GM12878 (cell line): ENCODE measurements around the gene SAPCD2. TPM values are rescaled to one million over a fixed set of nuclear protein-coding genes. Genes with fewer than 3 reads are reported as not detected.
A peak's percentile ranks its signal among the peaks of the same experiment; 100 is the strongest.

ENCODE experiments used
- ATAC-seq: fragments of 200-7000 bp; cut with Tn5 transposase; 3 replicates; pipeline ENCODE4 v1.9.1; 2020; ENCODE audit warnings: mild to moderate bottlenecking, moderate library complexity
- BruUV-seq: library from RNA; stranded (reverse); fragments of 400-500 nt; replicated peaks from 2 replicates; lab custom pipeline; 2021; lab: Mats Ljungman, UMichigan
- CTCF ChIA-PET: fragments of 300-600 bp; sonication (Branson Sonifier 250); formaldehyde crosslinking; extraction: SDS; loops from one replicate; lab custom pipeline; 2021; ENCODE audit warnings: inconsistent platforms; lab: Yijun Ruan, JAX
- POLR2A ChIA-PET: fragments of 350-600 bp; formaldehyde crosslinking; extraction: SDS; loops from one replicate; lab custom pipeline; 2021; ENCODE audit warnings: inconsistent platforms; lab: Charles Lee
- RAD21 ChIA-PET: fragments of 300-600 bp; sonication (Branson Sonifier 250); formaldehyde crosslinking; loops from one replicate; lab custom pipeline; 2023; ENCODE audit warnings: antibody characterized with exemption; ENCODE audit not compliant: unreplicated experiment; lab: Charles Lee
- SMC1A ChIA-PET: fragments of 300-600 bp; sonication (Branson Sonifier 250); formaldehyde crosslinking; loops from one replicate; lab custom pipeline; 2023; ENCODE audit not compliant: unreplicated experiment, uncharacterized antibody; lab: Charles Lee
- DNase-seq: peaks from one replicate; pipeline ENCODE4 v3.0.0-alpha.2; 2011; ENCODE audit warnings: low read depth, low spot score
- FAIRE-seq: peaks from 3 replicates; lab custom pipeline; 2011; peaks lifted over from hg19 to GRCh38; lab: Jason Lieb, UNC
- H2AFZ ChIP-seq: 2 replicates; pipeline ENCODE4 v1.6.0; 2011; ENCODE audit warnings: low read depth, low read length, control low read depth; ENCODE audit not compliant: control insufficient read depth
- H3K27ac ChIP-seq: 2 replicates; pipeline ENCODE4 v1.5.1; 2011; ENCODE audit warnings: control low read depth; ENCODE audit not compliant: control insufficient read depth, insufficient read depth
- H3K27me3 ChIP-seq, 2 experiments: replicated peaks in 1 of 2; 2 replicates each; pipeline versions ENCODE4 v1.6.0 to v1.6.1; 2011; ENCODE audit warnings: low read length in 1 of 2; ENCODE audit not compliant: control insufficient read depth in 2 of 2, insufficient read depth in 2 of 2
- H3K36me3 ChIP-seq, 2 experiments: 2 replicates each; pipeline ENCODE4 v1.5.1; 2011; ENCODE audit warnings: low read length in 1 of 2; ENCODE audit not compliant: control insufficient read depth in 2 of 2, insufficient read depth in 2 of 2
- H3K4me1 ChIP-seq: 2 replicates; pipeline ENCODE4 v1.6.1; 2011; ENCODE audit warnings: mild to moderate bottlenecking, low read length, moderate library complexity, mixed read lengths; ENCODE audit not compliant: control insufficient read depth, insufficient read depth
- H3K4me2 ChIP-seq: 2 replicates; pipeline ENCODE4 v1.6.0; 2011; ENCODE audit warnings: control low read depth; ENCODE audit not compliant: control insufficient read depth, insufficient read depth
- H3K4me3 ChIP-seq: fragments of 200-600 bp; sonication (generic); 2 replicates; pipeline ENCODE4 v1.5.1; 2016
- H3K79me2 ChIP-seq: 2 replicates; pipeline ENCODE4 v1.6.0; 2011; ENCODE audit warnings: low read length; ENCODE audit not compliant: control insufficient read depth, insufficient read depth
- H3K9ac ChIP-seq: 2 replicates; pipeline ENCODE4 v1.8.0; 2011; ENCODE audit warnings: low read length, control low read depth, mixed read lengths; ENCODE audit not compliant: control insufficient read depth, insufficient read depth
- H3K9me3 ChIP-seq: replicated peaks from 3 replicates; pipeline ENCODE4 v1.5.1; 2011; ENCODE audit warnings: mild to moderate bottlenecking, low read length; ENCODE audit not compliant: control insufficient read depth, insufficient read depth
- H4K20me1 ChIP-seq: 2 replicates; pipeline ENCODE4 v1.6.0; 2011; ENCODE audit not compliant: control insufficient read depth, insufficient read depth
- E2F4 ChIP-seq: IDR thresholded peaks from 2 replicates; pipeline ENCODE4 v1.6.1; 2012; ENCODE audit warnings: low read depth, low read length, improper control_type of control experiment
- GATAD2B ChIP-seq: fragments of 450-650 bp; conservative IDR thresholded peaks from 2 replicates; pipeline ENCODE4 v1.6.1; 2017; ENCODE audit warnings: low read depth, mild to moderate bottlenecking, moderate library complexity
- ZBTB40 ChIP-seq: fragments of 450-650 bp; IDR thresholded peaks from 2 replicates; pipeline ENCODE4 v1.6.1; 2016; ENCODE audit warnings: mild to moderate bottlenecking, moderate library complexity, borderline replicate concordance
- WGBS: methylation state at CpG from one replicate; pipeline ENCODE4 v1.1.6; 2016; ENCODE audit warnings: low lambda C conversion rate; ENCODE audit not compliant: insufficient replicate concordance, insufficient coverage; ENCODE audit errors: missing lambda C conversion rate; 5-methylcytosine and 5-hydroxymethylcytosine counted together
- in situ Hi-C: fragments of 300-500 bp; cut with MboI; formaldehyde crosslinking; loops from 9 replicates; pipeline ENCODE4 v1.14.3; 2018; ENCODE audit warnings: mixed read lengths
- intact Hi-C: fragments of 100-400 bp; cut with micrococcal nuclease; formaldehyde crosslinking; loops from one replicate; pipeline ENCODE4 v1.14.2; 2022; ENCODE audit not compliant: unreplicated experiment
- polyA plus RNA-seq, 11 experiments: library from polyadenylated mRNA; depleted of rRNA in 4 of 11; unstranded in 6 of 11; stranded (reverse) in 5 of 11; fragments of >200 nt; fragmentation: Nextera tagmentation in 4 of 11; fragmentation: Illumina TruSeq in 1 of 11; extraction: Ambion mirVana in 4 of 11; extraction: Trizol in 1 of 11; gene quantifications; 1 replicate in 1 of 11; 2 replicates in 10 of 11; pipeline versions ENCODE4 v1.2.1 to v1.2.3, GENCODE V29; 2011 to 2016; ENCODE audit warnings: inconsistent platforms in 2 of 11, missing spikeins in 2 of 11, low read depth in 1 of 11
- total RNA-seq, 4 experiments: library from RNA; depleted of rRNA in 3 of 4; stranded (reverse); fragments of >200 nt in 3 of 4; fragmentation: Illumina TruSeq in 1 of 4; extraction: Trizol in 1 of 4; gene quantifications; 2 replicates each; pipeline versions ENCODE4 v1.2.1 to v1.2.3, GENCODE V29; 2013 to 2021

Gene SAPCD2
- total and polyA plus RNA-seq, 10 of the 15 experiments (the other 5 are each of a cell fraction or from before 2014, with no cell fraction given), result 1.6 to 35.2 (median 7.2) TPM

GRCh38 chr9:137087409-137087925 lies 17.1 kb upstream of the SAPCD2 start:
- ChIA-PET SMC1A (interaction anchor here (0.9 to 2.8 kb wide), 5 partner anchors 8 to 64 kb away, joined by 3 to 30 read pairs (median 11); partner anchors contain the start of genes SAPCD2 and UAP1L1), RAD21 (interaction anchor here (0.7 to 2.7 kb wide), 10 partner anchors 9 to 149 kb away, joined by 3 to 32 read pairs (median 6); partner anchors contain the start of genes DPP7, SAPCD2 and UAP1L1), CTCF (interaction anchor here (0.7 to 5.0 kb wide), 11 partner anchors 8 to 149 kb away, joined by 3 to 80 read pairs (median 6); partner anchors contain the start of gene SAPCD2), POLR2A (interaction anchor here (0.6 to 2.7 kb wide), 15 partner anchors 8 to 326 kb away, joined by 3 to 38 read pairs (median 7); partner anchors contain the start of genes NDOR1, RNF208, SAPCD2 and TMEM203)
- H3K27me3 ChIP-seq, result no peaks in the 10 kb centered on the region
- BruUV-seq, result no TSS peak
- H3K36me3 ChIP-seq, result peaks cover 0 to 3% of the 10 kb centered on the region in 2 experiments; a peak in 1 of 4 replicates
- H3K4me1 ChIP-seq, result peaks cover 29% of the 10 kb centered on the region
- H3K4me2 ChIP-seq, result peak overlapping the region; percentile 96
- H3K79me2 ChIP-seq, result peaks cover 10% of the 10 kb centered on the region
- H3K27ac ChIP-seq, result peak overlapping the region; percentile 80
- H3K9ac ChIP-seq, result peak overlapping the region; percentile 87
- TF ChIP-seq ZBTB40, result peak; percentile 74
- TF ChIP-seq GATAD2B, result peak; percentile 60
- no peak for TF ChIP-seq E2F4
- peak; percentile 3 for ATAC-seq
- H3K4me3 ChIP-seq, result peak overlapping the region; percentile 73
- in situ Hi-C loops (no loop called here), intact Hi-C loops (no loop called here)
- H3K9me3 ChIP-seq, result no peaks in the 10 kb centered on the region
- H2AFZ ChIP-seq, result peak overlapping the region; percentile 83
- 15% methylated on average over 22 of the region's 22 CpGs for WGBS
- H4K20me1 ChIP-seq, result no peaks in the 10 kb centered on the region
- no peak for DNase-seq
- FAIRE-seq, result peak; percentile 23
